Naive thymus-derived CD8-positive, alpha-beta T cell (primary cell): ENCODE measurements around the gene SAPCD1. TPM values are rescaled to one million over a fixed set of nuclear protein-coding genes. Genes with fewer than 3 reads are reported as not detected.

Source experiments
- ATAC-seq, 2 donors: fragments of 150-1000 bp; cut with Tn5 transposase in 1 of 2; sonication (Bioruptor Pico), chemical (Tn5 transposase) in 1 of 2; 1 replicate in 1 of 2; 2 replicates in 1 of 2; pipeline ENCODE4 v1.10.0; 2021; ENCODE audit warnings: mild to moderate bottlenecking in 2 of 2, moderate library complexity in 2 of 2
- POLR2A ChIA-PET: fragments of 350-600 bp; sonication (Branson Sonifier 250); formaldehyde crosslinking; loops from one replicate; lab custom pipeline; 2021; ENCODE audit warnings: antibody characterized with exemption; lab: Charles Lee
- DNase-seq, 10 donors: peaks; one replicate each; pipeline versions ENCODE4 v3.0.0 to v3.0.0-alpha.2; 2020 to 2022
- H3K27ac Mint-ChIP-seq, 10 donors: one replicate each; pipeline ENCODE4 v1.8.0; 2020 to 2022; ENCODE audit warnings: mild to moderate bottlenecking in 10 of 10, mixed read lengths in 10 of 10, moderate library complexity in 4 of 10, inconsistent platforms in 1 of 10
- H3K27me3 Mint-ChIP-seq, 5 donors: one replicate each; pipeline ENCODE4 v1.8.0; 2021 to 2022; ENCODE audit warnings: mixed read lengths in 5 of 5
- H3K36me3 Mint-ChIP-seq, 3 donors: one replicate each; pipeline ENCODE4 v1.8.0; 2020 to 2022; ENCODE audit warnings: mixed read lengths in 3 of 3, mild to moderate bottlenecking in 2 of 3, inconsistent platforms in 1 of 3
- H3K4me1 Mint-ChIP-seq, 4 donors: one replicate each; pipeline ENCODE4 v1.8.0; 2021 to 2022; ENCODE audit warnings: mixed read lengths in 4 of 4
- H3K4me3 Mint-ChIP-seq, 10 donors: one replicate each; pipeline ENCODE4 v1.8.0; 2020 to 2022; ENCODE audit warnings: mild to moderate bottlenecking in 10 of 10, mixed read lengths in 10 of 10, moderate library complexity in 6 of 10, inconsistent platforms in 1 of 10
- H3K9me3 Mint-ChIP-seq, 9 donors: one replicate each; pipeline ENCODE4 v1.8.0; 2020 to 2022; ENCODE audit warnings: mixed read lengths in 9 of 9, mild to moderate bottlenecking in 3 of 9, inconsistent platforms in 1 of 9, moderate library complexity in 1 of 9
- polyA plus RNA-seq, 3 donors: library from polyadenylated mRNA; unstranded; fragments of 300-500 nt; fragmentation: Illumina TruSeq; gene quantifications; one replicate each; pipeline ENCODE4 v1.2.3, GENCODE V29; 2021
- total RNA-seq, 8 experiments: library from RNA in 2 of 8; stranded (reverse) in 2 of 8; gene quantifications; one replicate each; pipeline ENCODE4 v1.2.3 and lab custom pipeline; 2021 to 2026

Gene SAPCD1
- total and polyA plus RNA-seq, 5 experiments from 2014 or later = 1.6 to 2.1 TPM; not detected in 3

- Mint-ChIP-seq H3K4me3 (peak overlapping the region in 1 of 10 donors; percentile 14), H3K4me1 (peaks cover 0 to 18% (median 3%) of the 10 kb centered on the region in 4 donors), H3K27ac (peak overlapping the region in 1 of 10 donors; percentile 88), H3K9me3 (no peaks in the 10 kb centered on the region), H3K36me3 (peaks cover 0 to 7% (median 0%) of the 10 kb centered on the region in 3 donors), H3K27me3 (peaks cover 0 to 4% (median 0%) of the 10 kb centered on the region in 5 donors)
- DNase-seq (no peak), ATAC-seq (no peak)
- POLR2A ChIA-PET = no interaction called here
Observed at GRCh38 chr6:31762878-31763618, 592 bp downstream of the SAPCD1 start.

- Mint-ChIP-seq H3K4me1 (peaks cover 0 to 16% (median 4%) of the 10 kb centered on the region in 4 donors), H3K36me3 (peaks cover 0 to 7% (median 0%) of the 10 kb centered on the region in 3 donors), H3K27me3 (peaks cover 0 to 3% (median 0%) of the 10 kb centered on the region in 5 donors), H3K9me3 (no peaks in the 10 kb centered on the region), H3K4me3 (no peak overlapping the region), H3K27ac (peak overlapping the region in 2 of 10 donors; percentile 60 to 88)
- DNase-seq (no peak), ATAC-seq (no peak)
- POLR2A ChIA-PET = no interaction called here
Observed at GRCh38 chr6:31763619-31763940, 1.1 kb downstream of the SAPCD1 start.

GRCh38 chr6:31764198-31764597, 1.7 kb downstream of the SAPCD1 start:
- no peak overlapping the region for H3K4me3 Mint-ChIP-seq
- peaks cover 0 to 16% (median 7%) of the 10 kb centered on the region in 4 donors for H3K4me1 Mint-ChIP-seq
- POLR2A ChIA-PET = interaction anchor here (0.6 kb wide), 1 partner anchor 22 kb away, joined by 3 read pairs; no protein-coding TSS in a partner anchor
- DNase-seq = no peak
- peaks cover 0 to 7% (median 0%) of the 10 kb centered on the region in 3 donors for H3K36me3 Mint-ChIP-seq
- H3K9me3 Mint-ChIP-seq = no peaks in the 10 kb centered on the region
- H3K27me3 Mint-ChIP-seq = peaks cover 0 to 3% (median 0%) of the 10 kb centered on the region in 5 donors
- no peak overlapping the region for H3K27ac Mint-ChIP-seq
- ATAC-seq = no peak

- ATAC-seq (no peak), DNase-seq (no peak)
- Mint-ChIP-seq H3K27ac (no peak overlapping the region), H3K4me3 (no peak overlapping the region), H3K4me1 (peaks cover 7 to 19% (median 15%) of the 10 kb centered on the region in 4 donors), H3K9me3 (no peaks in the 10 kb centered on the region), H3K36me3 (peaks cover 0 to 2% (median 0%) of the 10 kb centered on the region in 3 donors), H3K27me3 (peaks cover 0 to 3% (median 0%) of the 10 kb centered on the region in 5 donors)
- POLR2A ChIA-PET = no interaction called here
Observed at GRCh38 chr6:31765559-31765909, 3.1 kb downstream of the SAPCD1 start.

- H3K36me3 Mint-ChIP-seq = no peaks in the 10 kb centered on the region
- POLR2A ChIA-PET = no interaction called here
- H3K9me3 Mint-ChIP-seq = no peaks in the 10 kb centered on the region
- H3K4me3 Mint-ChIP-seq = no peak overlapping the region
- ATAC-seq (no peak), DNase-seq (no peak)
- peaks cover 0 to 3% (median 0%) of the 10 kb centered on the region in 5 donors for H3K27me3 Mint-ChIP-seq
- H3K27ac Mint-ChIP-seq = peak overlapping the region in 2 of 10 donors; percentile 16 to 34
- H3K4me1 Mint-ChIP-seq = peaks cover 10 to 20% (median 13%) of the 10 kb centered on the region in 4 donors
Observed at GRCh38 chr6:31765910-31766794, 3.7 kb downstream of the SAPCD1 start.

GRCh38 chr6:31767096-31767645, 4.7 kb downstream of the SAPCD1 start:
- peaks cover 0 to 3% (median 0%) of the 10 kb centered on the region in 5 donors for H3K27me3 Mint-ChIP-seq
- H3K4me3 Mint-ChIP-seq = no peak overlapping the region
- no peak for DNase-seq
- POLR2A ChIA-PET = no interaction called here
- peaks cover 16 to 26% (median 17%) of the 10 kb centered on the region in 4 donors for H3K4me1 Mint-ChIP-seq
- H3K27ac Mint-ChIP-seq = no peak overlapping the region
- no peaks in the 10 kb centered on the region for H3K9me3 Mint-ChIP-seq
- H3K36me3 Mint-ChIP-seq = no peaks in the 10 kb centered on the region
- no peak for ATAC-seq

- H3K4me1 Mint-ChIP-seq = peaks cover 14 to 35% (median 27%) of the 10 kb centered on the region in 4 donors
- H3K4me3 Mint-ChIP-seq = no peak overlapping the region
- POLR2A ChIA-PET = interaction anchor here (1.0 kb wide), 1 partner anchor 31 kb away, joined by 4 read pairs; no protein-coding TSS in a partner anchor
- ATAC-seq = no peak
- H3K27me3 Mint-ChIP-seq = peaks cover 0 to 3% (median 0%) of the 10 kb centered on the region in 5 donors
- peak overlapping the region in 1 of 10 donors; percentile 29 for H3K27ac Mint-ChIP-seq
- no peak for DNase-seq
- no peaks in the 10 kb centered on the region for H3K36me3 Mint-ChIP-seq
- H3K9me3 Mint-ChIP-seq = no peaks in the 10 kb centered on the region
Observed at GRCh38 chr6:31768363-31769257, 6.2 kb downstream of the SAPCD1 start.

GRCh38 chr6:31769684-31770371, 7.4 kb downstream of the SAPCD1 start:
- no peaks in the 10 kb centered on the region for H3K9me3 Mint-ChIP-seq
- POLR2A ChIA-PET = interaction anchor here (0.6 to 1.5 kb wide), 9 partner anchors 30 to 1932 kb away, joined by 3 to 7 read pairs (median 4); partner anchors contain the start of genes DDAH2, GPANK1, LSM2 and MSH5
- H3K4me1 Mint-ChIP-seq = peaks cover 12 to 35% (median 29%) of the 10 kb centered on the region in 4 donors
- peak overlapping the region in 4 of 10 donors; percentile 14 to 75 (median 70) for H3K27ac Mint-ChIP-seq
- H3K27me3 Mint-ChIP-seq = peaks cover 0 to 3% (median 0%) of the 10 kb centered on the region in 5 donors
- ATAC-seq = peak; percentile 66 to 81
- peak; percentile 61 to 87 (median 70) for DNase-seq
- H3K36me3 Mint-ChIP-seq = no peaks in the 10 kb centered on the region
- H3K4me3 Mint-ChIP-seq = peak overlapping the region in 1 of 10 donors; percentile 19

- peak overlapping the region in 1 of 10 donors; percentile 30 for H3K4me3 Mint-ChIP-seq
- peaks cover 15 to 42% (median 35%) of the 10 kb centered on the region in 4 donors for H3K4me1 Mint-ChIP-seq
- H3K27ac Mint-ChIP-seq = no peak overlapping the region
- no peaks in the 10 kb centered on the region for H3K36me3 Mint-ChIP-seq
- POLR2A ChIA-PET = interaction anchor here (0.7 to 1.5 kb wide), 6 partner anchors 24 to 1954 kb away, joined by 3 to 7 read pairs (median 4); partner anchors contain the start of gene GPANK1
- H3K9me3 Mint-ChIP-seq = no peaks in the 10 kb centered on the region
- DNase-seq (no peak), ATAC-seq (no peak)
- H3K27me3 Mint-ChIP-seq = peaks cover 0 to 7% (median 0%) of the 10 kb centered on the region in 5 donors
Observed at GRCh38 chr6:31770860-31771259, 8.4 kb downstream of the SAPCD1 start.

- H3K4me3 Mint-ChIP-seq = peak overlapping the region in 8 of 10 donors; percentile 43 to 81 (median 56)
- H3K27ac Mint-ChIP-seq = peak overlapping the region in 4 of 10 donors; percentile 41 to 75 (median 72)
- no peaks in the 10 kb centered on the region for H3K36me3 Mint-ChIP-seq
- ATAC-seq (peak; percentile 28 to 34), DNase-seq (no peak)
- H3K27me3 Mint-ChIP-seq = peaks cover 0 to 13% (median 0%) of the 10 kb centered on the region in 5 donors
- POLR2A ChIA-PET = interaction anchor here (0.6 to 1.8 kb wide), 6 partner anchors 9 to 1807 kb away, joined by 3 to 11 read pairs (median 4); partner anchors contain the start of genes HSPA1A and HSPA1L
- no peaks in the 10 kb centered on the region for H3K9me3 Mint-ChIP-seq
- peaks cover 18 to 49% (median 43%) of the 10 kb centered on the region in 4 donors for H3K4me1 Mint-ChIP-seq
Observed at GRCh38 chr6:31771992-31772358, 9.5 kb downstream of the SAPCD1 start.

- peak overlapping the region in 1 of 10 donors; percentile 18 for H3K4me3 Mint-ChIP-seq
Observed at GRCh38 chr6:31775184-31775583, 12.7 kb downstream of the SAPCD1 start.

More at GRCh38 chr6:31775184-31775583, 12.7 kb downstream of the SAPCD1 start:
- no peaks in the 10 kb centered on the region for H3K9me3 Mint-ChIP-seq
- H3K4me1 Mint-ChIP-seq = peaks cover 13 to 45% (median 43%) of the 10 kb centered on the region in 4 donors
- POLR2A ChIA-PET = interaction anchor here (0.9 to 1.6 kb wide), 3 partner anchors 9 to 35 kb away, joined by 3 to 5 read pairs (median 3); partner anchors contain the start of genes LSM2 and MSH5
- peaks cover 0 to 13% (median 0%) of the 10 kb centered on the region in 5 donors for H3K27me3 Mint-ChIP-seq
- peak overlapping the region in 2 of 10 donors; percentile 40 to 89 for H3K27ac Mint-ChIP-seq
- ATAC-seq (no peak), DNase-seq (no peak)
- peaks cover 0 to 15% (median 4%) of the 10 kb centered on the region in 3 donors for H3K36me3 Mint-ChIP-seq
